ENCODE measurements around the gene CGB5. TPM values are rescaled to one million over a fixed set of nuclear protein-coding genes. Genes with fewer than 3 reads are reported as not detected.
"Not testable (repeated sequence)": the region's sequence is repeated elsewhere in the genome, so short reads cannot be mapped to it uniquely, and the experiment has no call there.

CGB5 gene
- not detected for total RNA-seq

DNA sequence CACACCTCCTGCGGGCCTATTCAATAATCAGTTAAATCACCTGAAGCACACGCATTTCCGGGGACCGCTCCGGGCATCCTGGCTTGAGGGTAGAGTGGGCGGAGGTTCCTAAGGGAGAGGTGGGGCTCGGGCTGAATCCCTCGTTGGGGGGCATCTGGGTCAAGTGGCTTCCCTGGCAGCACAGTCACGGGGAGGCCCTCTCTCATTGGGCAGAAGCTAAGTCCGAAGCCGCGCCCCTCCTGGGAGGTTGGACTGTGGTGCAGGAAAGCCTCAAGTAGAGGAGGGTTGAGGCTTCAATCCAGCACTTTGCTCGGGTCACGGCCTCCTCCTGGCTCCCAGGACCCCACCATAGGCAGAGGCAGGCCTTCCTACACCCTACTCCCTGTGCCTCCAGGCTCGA lies at the start of gene CGB5:
TSS of gene CGB5 (plus strand) at position 301 of the 400 bp plus-strand sequence. CDS start 362 bp downstream, outside the sequence.
- DNase-seq = not testable (repeated sequence)

DNA sequence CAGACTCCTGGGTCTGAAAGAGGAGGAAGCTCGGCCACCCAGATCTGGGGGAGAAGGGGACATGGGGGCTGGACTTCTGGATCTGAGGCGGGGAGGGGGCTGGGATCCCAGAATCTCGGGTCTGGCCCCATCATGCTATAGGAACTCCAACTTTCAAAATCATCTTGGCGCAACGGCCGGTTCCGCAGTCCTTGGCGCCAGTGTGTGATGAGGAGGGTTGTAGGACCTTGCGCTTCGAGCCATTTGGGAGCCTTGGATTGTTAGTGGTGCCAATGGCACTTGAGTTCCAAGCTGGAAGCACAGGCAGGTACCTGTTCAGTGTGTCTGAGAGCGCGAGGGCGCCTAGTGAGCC lies 49.6 kb upstream of the CGB5 start:
- DNase-seq = no peak

DNA sequence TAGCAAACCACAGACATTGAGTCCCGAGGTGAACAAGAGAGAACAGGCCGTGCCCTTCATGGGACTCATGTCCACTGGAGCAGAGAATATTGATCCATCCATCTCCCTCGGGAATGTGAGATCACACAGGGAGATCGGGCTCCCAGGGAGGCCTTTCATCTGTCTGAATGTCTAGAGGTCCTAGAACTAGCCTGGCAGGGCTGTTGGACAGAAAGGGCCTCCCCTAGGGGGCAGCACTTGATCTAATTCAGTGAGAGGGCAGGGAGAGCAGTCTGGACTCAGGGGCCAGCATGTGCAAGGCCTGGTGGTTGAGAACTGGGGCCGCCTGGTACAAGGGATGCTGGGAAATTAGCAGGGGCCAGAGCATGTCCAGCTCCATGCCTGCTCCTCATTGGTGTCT lies 45.7 kb upstream of the CGB5 start:
- no peak for DNase-seq

DNA sequence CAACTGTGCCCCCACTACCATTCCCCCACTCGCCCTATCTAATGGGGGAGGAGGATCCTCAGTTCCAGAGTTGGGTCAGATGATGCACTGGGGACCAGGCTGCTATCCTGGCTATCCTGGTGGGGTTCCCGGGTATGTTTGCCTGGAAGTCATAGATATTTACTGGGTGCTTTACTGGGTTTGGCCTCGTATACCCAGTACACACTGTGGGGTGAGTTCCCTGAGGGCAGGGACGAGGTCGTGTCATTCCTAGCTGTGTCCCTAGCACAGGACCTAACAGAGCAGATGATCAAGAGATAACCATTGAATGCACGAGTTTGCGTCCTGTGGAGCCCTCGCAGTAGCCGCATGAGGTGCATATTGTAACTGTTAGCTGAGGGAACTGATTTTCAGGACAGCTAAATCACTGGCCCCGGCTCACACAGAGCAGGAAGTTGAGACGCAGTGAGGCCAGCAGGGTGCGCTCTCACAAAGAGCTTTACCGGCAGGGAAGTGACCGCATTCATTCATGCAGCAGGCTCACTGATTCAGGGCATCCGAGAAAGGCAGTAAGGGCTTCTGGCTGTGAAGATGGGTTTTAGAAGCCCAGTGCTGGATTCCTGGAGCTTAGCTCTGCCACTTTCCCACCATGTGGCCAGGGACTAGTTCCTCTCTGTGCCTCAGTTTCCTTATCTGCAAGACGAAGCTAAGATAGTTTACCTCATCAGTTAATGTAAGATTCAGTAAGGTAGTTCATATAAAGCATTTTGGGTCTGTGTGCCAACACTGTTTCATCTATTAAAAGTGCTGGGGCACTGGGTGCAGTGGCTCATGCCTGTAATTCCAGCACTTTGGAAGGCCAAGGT lies 43.9 kb upstream of the CGB5 start:
- no peak for DNase-seq

DNA sequence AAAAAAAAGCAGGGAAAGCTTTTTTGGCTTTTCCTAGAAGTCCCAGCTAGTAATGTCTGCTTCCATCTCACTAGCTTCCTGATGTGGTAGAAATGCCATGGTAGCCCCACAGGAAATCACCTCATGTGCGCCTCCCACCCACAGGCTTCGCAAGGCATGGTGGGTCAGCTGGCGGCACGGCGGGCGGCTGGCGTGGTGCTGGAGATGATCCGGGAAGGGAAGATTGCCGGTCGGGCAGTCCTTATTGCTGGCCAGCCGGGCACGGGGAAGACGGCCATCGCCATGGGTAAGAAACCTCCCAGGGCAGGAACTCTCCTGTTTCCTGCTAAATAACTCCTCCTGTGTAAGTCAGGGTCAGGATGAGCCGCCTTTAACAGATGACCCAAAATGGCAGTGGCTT lies 39.5 kb upstream of the CGB5 start:
- DNase-seq = no peak

DNA sequence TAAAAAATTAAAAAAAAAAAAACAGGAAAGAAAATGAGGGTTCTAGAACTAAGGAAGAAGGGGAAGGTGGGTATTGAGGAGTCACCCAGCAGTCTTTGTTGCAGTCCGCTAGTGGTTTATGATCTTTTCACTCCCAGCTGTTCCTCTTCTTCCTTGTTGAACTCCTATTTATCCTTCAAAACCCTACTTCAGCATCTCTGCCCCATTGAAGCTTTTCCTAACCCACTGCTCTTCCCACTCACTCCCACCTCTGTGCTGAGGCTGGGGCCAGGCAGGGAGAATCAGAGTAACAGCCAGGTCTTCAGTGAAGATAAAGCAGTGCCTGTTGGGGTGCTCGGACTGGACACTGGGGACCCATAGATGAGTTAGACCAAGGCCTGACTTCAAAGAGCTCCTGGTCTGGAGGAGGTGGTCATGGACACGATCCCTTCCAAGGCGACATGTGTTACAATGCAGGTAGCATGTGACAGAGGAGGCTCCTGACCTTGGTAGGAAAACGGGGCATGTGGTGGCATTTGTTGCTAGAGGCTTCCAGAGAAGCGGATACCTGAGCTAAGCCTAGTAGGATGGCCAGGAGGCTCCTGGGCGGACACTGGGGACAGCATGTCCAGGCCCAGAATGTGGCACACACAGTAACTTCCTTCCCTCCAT lies 38.6 kb upstream of the CGB5 start:
- no peak for DNase-seq

DNA sequence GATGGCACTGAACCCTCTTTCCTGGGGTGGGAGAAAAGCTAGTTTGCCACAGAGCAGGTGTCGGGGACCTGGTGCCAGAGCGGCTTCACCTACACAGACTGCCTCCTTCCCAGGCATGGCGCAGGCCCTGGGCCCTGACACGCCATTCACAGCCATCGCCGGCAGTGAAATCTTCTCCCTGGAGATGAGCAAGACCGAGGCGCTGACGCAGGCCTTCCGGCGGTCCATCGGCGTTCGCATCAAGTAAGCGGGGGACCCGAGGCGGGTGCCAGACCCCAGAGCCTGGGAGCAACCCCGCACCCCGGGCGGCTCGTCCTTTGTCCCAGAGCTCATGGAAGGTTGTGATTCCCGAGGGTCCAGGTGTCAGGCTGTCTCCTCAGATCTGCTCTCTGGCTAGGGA lies 36.7 kb upstream of the CGB5 start:
- DNase-seq = no peak

DNA sequence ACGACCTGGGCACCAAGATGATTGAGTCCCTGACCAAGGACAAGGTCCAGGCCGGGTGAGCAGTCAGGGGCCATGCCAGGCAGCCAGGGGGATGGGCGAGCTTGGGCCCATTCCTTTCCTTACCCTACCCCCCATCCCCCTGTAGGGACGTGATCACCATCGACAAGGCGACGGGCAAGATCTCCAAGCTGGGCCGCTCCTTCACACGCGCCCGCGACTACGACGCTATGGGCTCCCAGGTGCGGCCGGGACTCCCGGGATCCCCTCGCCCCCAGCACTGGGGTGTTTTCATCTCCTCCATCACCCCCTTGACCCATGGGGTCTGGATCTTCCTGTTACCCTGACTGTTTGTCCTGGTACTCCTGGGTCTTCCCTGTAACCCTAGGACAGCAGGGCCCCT lies 33.8 kb upstream of the CGB5 start:
- no peak for DNase-seq

DNA sequence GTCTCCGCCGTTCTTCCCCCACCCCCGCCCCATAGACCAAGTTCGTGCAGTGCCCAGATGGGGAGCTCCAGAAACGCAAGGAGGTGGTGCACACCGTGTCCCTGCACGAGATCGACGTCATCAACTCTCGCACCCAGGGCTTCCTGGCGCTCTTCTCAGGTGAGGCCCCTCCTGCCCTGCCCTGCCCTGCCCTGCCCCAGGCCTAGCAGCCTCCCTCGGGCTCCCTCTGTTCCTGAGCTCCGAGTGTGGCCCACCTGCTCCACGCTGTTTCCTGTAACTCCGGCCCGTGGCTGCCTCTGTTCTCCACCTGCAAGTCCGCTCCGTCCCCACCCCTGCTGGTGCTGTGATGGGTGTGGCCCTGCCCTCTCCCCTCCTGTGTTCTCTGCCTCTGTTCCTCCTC lies 33.2 kb upstream of the CGB5 start:
- DNase-seq = no peak

DNA sequence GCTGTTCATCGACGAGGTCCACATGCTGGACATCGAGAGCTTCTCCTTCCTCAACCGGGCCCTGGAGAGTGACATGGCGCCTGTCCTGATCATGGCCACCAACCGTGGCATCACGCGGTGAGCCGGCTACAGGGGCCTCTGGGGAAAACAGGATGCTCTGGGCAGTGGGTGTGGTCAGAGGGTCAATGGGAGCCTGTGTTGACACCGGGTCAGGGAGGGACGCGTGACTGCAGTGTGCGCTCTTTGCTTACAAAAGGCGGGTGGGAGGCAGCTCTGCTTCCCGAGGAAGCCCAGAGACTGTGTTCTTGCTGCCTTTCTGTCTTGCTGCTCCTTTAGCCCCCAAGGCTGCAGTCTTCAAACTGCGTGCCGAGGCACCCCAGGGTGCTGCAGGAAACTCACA lies 32.5 kb upstream of the CGB5 start:
- no peak for DNase-seq

DNA sequence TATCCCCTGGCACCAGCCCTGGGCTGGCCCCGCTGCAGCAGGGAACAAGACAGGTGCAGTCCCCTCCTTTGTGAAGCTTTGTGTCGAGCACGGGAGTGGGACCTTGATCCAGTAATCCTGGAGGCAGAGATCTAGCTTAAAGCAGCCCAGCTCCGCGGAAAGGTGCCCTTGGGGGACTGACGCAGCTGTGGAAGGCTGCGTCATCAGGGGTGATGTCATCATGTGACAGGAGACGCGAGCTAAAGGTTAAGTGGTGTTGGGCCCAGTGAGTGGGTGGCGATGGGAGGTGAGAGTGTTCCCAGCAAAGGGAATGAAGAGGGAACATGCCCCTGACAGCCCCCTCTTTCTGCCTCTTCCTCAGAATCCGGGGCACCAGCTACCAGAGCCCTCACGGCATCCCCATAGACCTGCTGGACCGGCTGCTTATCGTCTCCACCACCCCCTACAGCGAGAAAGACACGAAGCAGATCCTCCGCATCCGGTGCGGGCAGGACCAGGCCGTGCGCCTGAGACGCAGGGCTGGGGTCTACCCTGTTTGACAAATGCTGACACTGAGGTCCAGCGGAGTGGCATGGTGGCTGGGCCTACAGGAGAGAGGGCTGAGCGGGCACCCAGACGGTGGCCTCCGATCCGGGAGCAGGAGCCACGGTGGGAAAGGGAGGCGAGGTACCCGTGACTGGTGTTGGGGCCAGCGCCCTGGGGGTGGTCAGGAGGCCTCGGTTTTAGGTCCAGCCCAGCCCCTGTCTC lies 29.4 kb upstream of the CGB5 start:
- DNase-seq = no peak

DNA sequence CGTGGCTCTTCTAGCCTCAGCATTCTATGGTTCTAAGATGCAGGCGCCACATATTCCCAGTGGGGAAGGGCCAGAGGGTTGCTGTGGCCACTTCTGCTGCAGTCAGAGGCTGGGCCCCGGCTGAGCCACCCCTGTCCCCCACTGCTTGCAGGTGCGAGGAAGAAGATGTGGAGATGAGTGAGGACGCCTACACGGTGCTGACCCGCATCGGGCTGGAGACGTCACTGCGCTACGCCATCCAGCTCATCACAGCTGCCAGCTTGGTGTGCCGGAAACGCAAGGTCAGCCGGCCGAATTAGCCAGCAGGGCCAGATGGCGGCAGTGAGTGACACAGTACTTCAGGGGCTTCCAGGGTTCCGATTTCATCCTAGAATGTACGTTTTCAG lies 28.8 kb upstream of the CGB5 start:
- DNase-seq = no peak

DNA sequence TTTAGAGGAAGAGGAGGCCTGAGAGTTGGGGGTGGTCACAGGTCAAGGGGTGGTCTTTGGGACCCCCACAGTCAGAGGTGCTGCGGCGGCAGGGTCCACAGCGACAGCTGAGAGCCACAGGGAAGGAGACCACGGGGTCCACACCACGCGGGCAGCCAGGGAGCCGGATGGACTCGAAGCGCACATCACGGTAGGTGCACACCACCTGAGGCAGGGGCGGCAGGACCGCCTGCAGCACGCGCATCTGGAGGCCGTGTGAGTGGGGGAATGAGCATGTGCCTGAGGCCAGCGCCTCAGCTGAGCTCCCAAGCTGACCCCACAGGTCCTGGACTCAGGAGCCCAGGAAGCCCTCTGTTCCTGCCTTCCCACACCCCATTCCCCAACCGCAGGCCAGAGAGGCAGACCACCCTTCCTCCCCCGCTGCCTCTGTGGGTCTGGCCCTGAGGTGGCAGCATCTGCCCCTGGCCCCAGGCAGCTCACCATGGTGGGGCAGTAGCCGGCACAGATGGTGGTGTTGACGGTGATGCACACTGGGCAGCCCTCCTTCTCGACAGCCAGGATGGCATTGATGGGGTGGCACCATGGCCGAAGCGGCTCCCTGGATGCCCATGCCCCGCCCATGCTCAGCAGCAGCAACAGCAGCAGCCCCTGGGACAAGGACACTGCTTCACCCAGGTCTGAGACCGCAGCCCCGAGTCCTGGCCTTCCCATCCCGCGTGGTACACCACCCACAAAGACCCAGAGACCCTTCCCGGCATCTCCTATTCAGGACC lies 27.4 kb upstream of the CGB5 start:
- DNase-seq = no peak

DNA sequence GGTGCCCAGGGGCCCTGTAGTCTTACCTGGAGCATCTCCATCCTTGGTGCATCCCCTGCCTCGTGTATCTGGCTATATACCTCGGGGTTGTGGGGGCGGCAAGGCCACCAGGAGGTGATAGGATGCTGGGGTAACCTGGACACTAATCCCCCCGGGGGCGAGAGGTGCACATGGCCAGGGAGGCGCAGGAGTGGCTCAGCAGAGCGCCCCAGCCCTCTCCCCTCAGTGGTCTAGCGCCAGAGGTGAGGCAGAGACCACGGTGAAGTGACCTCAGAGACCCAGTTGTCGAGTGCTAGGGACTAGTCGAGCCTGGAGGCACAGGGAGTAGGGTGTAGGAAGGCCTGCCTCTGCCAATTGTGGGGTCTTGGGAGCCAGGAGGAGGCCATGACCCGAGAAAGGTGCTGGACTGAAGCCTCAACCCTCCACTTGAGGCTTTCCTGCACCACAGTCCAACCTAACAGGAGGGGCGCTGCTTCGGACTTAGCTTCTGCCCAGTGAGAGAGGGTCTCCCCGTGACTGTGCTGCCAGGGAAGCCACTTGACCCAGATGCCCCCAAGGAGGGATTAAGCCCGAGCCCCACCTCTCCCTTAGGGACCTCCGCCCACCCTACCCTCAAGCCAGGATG lies 26.5 kb upstream of the CGB5 start, which contains the start of gene LHB:
TSS of gene LHB (minus strand) at position 51 of the 625 bp plus-strand sequence. CDS start at position 41, 10 bp downstream.
- DNase-seq = no peak

DNA sequence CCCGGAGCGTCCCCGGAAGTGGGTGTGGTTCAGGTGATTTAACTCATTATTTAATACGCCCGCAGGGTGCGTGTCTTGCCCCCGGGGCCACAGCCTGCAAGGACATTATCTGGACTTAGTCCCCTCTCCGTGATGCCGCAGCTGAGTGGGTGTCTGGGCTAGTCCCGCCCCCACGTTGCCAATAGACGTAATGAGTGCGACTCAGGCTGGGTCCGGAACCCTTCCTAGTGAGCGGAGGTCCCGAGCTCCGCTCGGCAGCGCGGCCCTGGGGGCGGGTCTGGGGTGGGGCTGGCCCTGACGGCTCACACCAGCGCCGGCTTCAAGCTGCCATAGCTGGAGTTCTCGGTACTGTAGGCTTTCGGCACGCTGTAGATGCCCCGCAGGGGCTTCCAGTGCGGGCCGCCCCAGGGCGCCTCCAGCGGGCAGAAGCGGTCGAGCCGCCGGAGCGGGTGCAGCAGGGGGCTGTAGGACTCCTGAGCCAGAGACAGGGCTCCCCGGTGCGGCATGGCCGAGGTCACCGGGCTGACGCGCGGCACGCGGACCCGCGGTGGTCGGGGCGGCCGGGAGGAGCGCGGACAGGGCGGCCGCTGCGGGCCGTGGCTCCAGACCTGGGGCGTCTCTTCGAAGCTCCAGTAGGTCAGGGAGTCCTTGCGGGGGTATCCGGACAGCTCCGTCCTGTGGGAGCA lies 25.8 kb upstream of the CGB5 start:
- no peak for DNase-seq

DNA sequence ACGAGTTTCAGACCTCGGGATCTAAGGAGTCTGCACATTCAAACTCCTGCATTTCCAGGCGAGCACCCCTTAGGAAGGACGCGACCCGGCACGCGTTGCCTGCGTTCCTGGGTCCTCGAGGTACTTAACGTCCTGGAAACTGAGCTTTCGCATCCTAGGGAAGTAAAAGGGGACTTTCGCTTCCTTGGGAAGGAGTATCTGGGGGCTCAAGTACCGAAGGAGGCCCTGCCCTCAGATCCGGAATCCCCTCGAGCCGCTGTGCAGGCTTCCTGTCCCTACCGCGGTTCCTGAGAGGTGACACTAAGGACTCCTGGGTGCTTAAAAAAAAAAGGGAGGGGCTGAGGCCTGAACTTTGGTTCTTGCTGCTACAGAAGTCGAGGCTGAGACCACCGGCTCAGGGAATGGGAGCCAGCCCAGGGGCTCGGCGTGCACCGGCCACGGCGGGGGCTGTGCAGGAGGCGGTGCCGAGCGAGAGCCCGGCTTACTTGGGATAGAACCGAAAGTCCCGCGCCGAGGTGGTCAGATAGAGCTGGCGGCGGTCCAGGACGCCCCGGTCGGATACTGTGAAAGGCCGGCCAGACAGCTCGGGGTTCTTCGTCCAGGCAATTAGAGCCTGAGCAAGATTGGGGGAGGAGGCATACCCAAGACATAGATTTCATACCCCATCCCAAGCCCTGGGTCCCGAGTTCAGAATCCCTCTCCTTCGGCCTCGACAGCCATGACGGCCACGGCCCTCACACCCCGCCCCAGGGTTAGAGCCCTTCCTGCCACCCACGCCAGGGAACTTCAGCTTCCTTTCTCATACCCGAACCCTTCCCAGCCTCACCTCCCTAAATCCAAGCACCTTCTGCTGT lies 25.0 kb upstream of the CGB5 start:
- DNase-seq = not testable (repeated sequence)

DNA sequence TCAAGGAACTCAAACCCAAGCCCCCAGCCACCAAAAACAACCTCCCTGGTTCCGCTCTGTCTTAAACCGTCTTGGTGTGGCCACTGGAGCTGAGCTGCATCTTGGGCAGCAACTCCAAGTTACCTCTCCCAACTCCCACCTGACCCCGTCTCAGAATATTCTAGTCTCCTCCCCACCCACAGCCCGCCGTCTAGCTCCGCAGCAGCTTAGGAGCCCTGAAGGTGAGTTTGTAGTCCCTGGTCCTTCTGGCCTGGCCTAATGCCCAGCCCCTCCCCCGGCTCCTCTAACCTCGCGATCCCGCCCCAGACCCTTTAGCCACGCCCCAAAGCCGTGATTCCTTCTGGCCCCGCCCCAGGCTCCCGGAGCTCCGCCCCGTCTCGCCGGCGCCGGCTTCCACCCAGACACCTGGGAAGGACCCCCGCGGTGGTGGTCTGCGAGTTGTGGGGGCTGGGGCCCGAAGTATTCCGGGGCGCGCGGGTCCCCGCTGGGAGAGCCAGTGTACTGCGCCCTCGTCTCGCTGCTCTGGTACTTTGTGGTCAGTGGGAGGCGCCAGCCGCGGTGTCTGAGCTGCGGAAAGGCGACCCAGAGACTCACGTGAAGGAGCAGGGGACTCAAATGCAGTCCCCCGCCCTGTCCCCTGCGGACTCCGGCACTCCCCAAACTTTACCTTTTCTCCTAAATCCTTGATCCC lies 24.3 kb upstream of the CGB5 start:
- DNase-seq = no peak

DNA sequence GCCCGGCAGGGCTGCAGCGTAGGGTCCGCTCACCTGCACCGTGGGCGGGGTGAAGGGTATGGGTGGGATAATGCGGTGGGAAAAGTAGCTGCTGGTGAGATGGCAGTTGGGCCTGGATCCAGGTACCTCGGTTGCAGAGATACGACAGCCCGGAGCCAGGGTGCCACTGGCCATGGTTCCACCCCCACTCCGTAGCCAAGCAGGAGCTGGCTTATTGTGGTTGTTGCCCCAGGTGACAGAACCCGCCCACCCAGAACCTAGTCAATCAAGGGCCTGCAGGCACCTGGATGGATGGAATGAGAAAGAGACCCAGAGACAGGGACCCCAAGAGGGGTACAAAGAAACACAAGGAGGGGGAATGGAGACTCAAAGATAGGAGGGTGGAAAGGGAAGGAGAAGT lies 23.3 kb upstream of the CGB5 start:
- DNase-seq = no peak

Data from occipital lobe (tissue), 2 donors.